ENCODE measurements around the gene SLX4IP.
"Not testable (repeated sequence)": the region's sequence is repeated elsewhere in the genome, so short reads cannot be mapped to it uniquely, and the experiment has no call there.

The SLX4IP gene

DNA sequence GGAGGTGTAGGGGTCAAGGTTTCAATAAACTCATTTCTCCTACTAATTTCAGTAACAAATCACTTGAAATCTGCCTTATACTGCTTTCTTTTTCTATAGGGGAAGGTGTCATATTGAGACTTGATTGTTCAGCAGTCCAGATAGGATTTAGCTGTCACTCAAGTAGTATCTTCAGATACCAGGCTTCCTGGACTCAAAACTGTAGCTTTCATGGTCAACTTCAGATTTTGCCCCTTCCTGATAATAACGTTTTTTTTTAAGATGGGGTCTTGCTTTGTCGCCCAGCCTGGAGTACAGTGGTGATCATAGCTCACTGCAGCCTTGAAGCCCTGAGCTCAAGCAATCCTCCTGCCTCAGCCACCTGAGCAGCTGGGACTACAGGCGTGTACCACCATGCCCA, 160.9 kb downstream of the SLX4IP start:
- no peak for DNase-seq (ENCODE audit: low read depth in 2 of 2, low spot score in 1 of 2)

DNA sequence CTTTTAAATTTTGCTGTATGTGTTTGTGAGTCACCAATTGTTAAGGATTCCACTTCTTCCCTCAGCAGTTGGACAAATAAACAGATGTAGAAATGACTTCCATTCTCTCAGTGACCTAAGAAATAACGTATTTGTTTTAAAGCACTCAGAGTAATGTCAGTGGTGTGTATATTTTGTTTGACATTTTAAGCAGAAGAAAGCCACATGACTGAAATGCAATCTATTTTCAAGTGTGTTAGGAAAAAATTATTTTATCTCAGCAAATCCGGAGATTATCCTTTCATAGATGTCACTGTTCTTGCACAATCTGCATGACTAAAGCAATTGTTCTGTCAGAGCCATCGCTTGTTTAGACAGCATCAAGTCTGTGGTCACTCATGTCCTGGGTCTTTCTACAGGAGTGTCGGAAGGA, 161.6 kb downstream of the SLX4IP start:
- DNase-seq (ENCODE audit: low read depth in 2 of 2, low spot score in 1 of 2), result no peak

DNA sequence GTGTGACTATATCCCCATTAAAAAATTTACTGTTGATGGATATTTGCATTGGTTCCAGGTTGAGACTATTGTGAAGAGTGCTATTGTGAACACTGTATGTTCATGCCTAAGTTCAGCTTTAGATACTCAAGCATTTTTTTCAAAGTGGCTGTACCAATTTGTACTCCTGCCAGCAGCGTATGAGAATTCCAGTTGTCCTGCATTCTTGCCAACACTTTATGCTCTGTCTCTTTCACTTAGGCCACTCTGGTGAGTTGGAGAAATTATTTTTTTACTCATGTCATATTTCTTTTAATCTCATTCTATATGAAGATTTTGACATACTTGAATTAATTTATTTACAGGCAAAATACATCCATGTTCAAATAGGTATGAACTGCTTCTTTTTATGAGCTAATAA, 162.5 kb downstream of the SLX4IP start:
- DNase-seq (ENCODE audit: low read depth in 2 of 2, low spot score in 1 of 2), result no peak

DNA sequence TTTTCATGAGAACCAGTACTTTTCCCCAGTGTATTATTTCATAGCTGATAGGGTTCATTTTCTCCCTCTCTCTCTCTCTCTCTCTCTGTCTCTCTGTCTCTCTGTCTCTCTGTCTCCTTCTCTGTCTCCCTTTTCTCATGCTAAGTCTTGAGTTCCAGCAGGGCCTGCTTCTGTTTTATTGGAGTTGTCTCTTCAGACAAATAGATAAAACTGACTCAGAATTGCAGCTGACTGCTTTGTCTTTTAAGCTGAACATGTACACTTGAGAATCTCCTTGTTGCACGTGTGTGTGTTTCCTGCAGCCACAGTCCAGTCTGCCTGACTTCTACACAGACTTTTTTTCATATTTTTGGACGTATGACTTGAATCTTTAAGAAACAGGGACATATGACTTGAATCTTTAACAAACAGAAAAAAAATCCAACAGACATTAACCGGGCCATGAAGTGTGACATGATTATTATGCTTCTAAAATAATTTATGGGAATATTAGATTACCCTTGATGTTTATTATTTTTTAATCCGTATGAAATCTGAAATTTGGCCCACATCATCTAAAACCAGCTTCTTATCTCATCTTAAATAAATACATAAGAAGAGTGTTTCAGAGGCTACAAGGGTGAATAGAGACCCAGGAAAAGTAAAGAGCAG, 167.2 kb downstream of the SLX4IP start:
- no peak for DNase-seq (ENCODE audit: low read depth in 2 of 2, low spot score in 1 of 2)

DNA sequence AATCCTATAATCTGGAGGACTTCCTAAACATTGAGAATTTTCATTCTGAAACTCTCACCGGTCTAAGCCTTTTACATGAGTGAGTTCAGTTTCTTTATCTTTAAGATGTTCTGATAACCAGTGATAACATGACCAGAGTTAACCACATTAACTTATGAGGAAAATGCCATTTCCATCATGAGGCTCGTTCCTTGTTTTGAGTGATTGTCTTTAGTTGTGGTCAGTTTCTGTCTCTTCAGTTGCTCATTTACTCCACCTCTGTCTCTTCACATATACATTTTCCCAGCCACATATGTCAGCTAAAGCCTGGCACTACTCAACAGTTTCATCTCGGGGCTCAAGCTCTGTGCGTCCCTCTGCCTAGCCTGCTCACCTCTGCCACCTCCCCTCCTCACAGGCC, 168.3 kb downstream of the SLX4IP start:
- DNase-seq (ENCODE audit: low read depth in 2 of 2, low spot score in 1 of 2), result no peak

DNA sequence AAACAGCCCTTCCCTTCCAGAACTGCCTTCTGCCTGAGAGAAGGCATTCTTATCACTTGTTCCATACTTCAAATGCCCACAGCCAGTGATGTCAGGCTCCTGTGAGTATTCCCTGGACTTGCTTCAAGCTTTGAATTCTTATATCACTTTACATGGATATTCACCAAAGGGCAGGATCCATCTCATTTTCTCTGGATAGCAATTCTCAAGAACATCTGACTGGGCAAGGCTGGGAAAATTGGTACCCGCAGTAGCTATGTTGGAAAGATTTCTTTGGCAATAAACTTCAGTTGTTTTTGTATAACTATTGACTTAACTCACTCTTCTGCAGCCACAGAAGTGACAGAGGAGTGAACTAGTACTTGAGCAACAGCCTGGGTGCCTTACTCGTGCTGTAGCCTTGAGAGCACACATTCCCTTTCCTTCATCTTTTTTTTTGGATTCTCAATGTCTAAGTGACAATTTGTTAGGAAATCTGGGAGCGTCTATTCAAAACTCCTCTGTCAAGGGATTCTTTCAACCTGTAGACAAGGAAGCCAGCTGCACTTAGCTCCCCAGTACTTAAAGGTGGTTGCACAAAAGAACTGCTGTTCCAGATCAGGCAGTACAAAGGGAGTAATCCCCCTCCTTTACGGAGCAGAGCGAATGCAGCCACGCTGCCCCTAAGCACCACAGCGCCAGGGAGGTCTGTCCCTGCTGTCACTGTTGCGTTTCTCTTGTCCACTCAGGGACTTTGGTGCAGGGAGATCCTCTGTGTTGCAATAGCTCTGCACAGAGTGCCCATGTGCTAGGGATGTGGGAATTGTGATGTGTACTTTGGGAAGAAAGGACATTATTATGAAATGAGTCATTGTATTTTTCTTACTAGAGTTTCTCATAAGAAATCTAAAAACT, 169.1 kb downstream of the SLX4IP start:
- DNase-seq (ENCODE audit: low read depth in 2 of 2, low spot score in 1 of 2), result no peak

DNA sequence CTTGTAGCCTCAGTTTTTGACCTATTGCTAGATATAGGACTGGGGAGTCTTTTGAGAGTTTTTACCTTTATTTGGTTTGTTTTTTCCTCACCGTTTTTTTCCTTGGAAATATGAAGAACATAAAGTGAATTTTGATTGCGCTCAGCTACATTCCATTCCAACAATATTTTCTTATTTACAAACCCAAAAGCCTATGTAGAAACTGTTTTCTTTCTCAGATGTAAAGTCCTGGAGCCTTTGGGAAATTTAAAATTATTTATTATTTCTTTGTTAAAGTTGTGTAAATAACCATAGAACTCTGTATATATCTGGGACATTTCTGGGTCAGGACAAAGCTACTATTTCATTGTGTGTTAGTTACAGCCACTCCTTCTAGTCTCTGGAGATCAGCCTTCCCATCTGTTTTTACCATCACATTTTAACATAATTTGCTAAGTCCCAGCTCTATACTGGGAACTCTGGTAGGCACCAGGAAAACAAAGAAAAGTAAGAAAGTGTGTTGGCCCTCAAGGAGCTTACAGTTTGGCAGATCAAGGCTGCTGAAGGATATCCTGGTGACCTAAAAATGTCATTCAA, 169.8 kb downstream of the SLX4IP start:
- no peak for DNase-seq (ENCODE audit: low read depth in 2 of 2, low spot score in 1 of 2)

DNA sequence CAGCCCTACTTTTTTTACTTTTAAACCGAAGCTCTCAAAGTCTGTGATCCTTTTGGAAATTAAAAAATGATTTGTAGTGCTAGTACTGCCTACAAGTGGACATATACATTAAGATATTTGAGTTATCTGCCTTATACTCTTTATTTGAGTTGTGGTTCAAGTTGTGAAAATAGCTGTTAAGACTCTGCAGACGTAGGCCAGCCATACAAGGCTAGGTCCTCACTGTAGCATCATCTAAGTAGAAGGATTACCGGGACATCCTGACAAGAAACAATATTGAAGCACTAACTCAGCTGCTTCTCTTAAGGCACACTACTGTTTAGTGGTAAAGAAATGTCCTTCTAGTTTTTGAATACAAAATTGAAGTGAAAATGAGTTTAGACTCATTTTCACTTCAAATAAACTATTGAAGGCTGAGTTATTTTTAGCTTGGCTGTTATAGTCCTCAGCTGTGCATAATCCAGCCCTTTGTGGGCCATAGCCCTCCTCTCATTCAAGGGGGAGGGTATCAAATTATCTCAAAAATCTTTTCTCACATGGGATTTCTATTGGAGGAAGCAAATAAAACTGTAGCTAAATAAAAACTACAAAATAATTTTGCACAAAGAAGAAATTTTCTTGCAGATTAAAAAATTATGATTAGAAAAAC, 170.6 kb downstream of the SLX4IP start:
- DNase-seq (ENCODE audit: low read depth in 2 of 2, low spot score in 1 of 2), result no peak

DNA sequence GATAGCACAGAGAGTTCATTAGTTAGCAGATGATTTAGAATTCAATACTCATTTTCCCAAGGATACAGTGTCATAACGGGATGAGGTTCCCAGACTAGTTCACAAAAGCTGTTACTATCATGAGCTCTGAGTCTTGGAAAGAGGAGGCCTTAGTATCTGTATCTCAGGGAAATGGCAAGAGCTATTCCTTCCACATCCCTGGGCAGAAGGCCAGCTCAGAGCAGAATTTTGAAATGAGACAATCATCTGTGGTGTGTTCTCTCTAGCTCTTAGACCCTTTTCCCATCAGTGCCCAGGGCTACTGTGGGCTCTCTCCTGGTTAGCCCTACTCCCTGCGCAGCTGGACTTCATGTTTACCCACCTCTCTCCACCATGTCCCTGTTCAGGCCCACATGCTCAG, 174.2 kb downstream of the SLX4IP start:
- DNase-seq (ENCODE audit: low read depth in 2 of 2, low spot score in 1 of 2), result no peak

DNA sequence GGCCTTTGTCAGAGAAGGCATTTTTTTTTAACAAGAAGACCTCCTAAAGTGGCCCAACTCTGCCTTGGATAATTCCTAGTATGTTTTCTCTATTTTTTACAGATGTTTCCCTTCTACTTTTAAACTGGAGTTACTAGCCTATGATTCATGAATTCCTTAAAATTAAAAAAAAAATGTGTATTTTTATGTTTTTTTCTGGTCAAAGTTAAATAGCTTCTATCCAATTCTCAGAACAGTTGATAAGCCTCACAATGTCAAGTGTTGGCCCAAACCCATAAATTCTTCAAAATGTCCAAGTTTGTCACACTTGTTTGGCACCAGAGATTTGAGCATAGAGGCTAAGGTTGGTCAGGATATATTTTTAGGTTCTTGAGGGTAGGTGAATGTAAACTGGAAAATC, 174.7 kb downstream of the SLX4IP start:
- no peak for DNase-seq (ENCODE audit: low read depth in 2 of 2, low spot score in 1 of 2)

DNA sequence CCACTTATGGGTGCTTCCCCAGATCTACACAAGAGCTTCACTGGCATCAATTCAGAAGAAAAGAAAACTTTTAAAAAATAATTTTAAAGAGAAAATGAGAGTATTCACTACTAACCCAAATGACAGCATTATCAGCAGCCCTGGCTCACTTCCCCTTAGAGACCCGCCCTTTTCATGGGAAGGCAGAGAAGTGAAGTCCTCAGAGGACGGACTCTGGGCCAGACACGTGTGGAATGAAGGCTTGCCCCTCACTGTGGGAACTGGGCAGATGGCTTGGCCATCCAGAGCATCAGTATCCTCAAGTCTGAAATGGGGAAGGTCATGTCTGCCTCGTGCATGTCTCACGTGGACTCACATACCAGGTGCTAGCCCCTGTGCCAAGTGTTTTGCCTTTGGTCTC, 175.1 kb downstream of the SLX4IP start:
- DNase-seq (ENCODE audit: low read depth in 2 of 2, low spot score in 1 of 2), result no peak

DNA sequence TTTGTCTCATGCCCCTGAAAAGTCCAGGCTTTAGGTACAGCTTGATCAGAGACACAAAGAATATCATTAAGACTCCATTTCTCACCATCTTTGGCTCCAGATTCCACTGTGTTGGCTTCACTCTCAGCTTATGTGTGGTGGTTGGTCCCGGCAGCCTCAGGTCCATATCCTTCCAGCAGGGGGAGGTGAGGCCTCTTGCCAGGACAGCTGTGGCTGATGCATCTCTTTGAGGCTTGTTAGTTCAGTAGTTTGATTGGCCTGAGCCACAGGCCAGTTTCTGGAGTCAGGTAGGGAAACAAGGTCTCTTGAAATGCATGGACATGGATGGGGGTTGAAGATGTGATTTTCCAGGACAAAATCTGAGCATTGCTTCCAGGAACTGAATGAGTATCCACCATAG, 176.3 kb downstream of the SLX4IP start:
- DNase-seq (ENCODE audit: low read depth in 2 of 2, low spot score in 1 of 2), result no peak

DNA sequence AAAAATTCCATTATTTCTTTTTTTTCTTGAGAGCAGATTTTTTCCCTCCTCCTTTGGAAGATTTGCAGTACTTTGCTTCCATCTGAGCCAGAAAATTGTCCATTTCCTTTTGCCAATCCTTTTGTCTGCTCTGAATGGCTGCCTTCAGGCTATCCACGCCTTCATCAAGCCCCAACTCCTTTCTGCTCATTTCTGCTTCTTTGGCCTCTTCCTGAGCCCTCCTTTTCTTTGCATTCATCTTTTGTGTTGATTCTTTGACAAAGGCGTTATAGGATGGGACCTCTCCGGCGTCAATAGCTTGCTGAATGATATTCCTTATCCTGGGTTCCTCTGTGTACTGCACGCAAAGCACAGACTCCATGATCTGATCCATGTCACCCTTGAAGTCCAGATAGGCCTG, 178.3 kb downstream of the SLX4IP start:
- not testable (repeated sequence) for DNase-seq (ENCODE audit: low read depth in 2 of 2, low spot score in 1 of 2)

DNA sequence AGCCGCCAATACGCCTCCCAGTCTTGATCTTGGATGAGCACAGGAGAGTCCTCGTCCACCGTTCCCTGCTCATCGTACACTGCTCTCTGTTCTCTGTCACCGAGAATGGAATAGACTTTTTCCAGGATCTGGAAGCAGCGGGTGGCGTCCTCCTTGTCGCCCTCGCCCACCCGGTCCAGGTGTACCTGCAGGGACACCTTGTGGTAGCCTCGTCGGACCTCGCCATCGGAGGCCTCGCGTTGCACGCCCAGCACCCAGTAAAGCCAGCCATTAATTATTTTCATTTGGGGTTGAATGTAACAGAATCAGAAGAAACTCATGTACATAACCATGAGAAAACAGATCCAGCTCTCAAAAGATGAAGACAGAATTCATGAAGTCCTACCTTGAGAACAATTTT, 178.8 kb downstream of the SLX4IP start:
- no peak for DNase-seq (ENCODE audit: low read depth in 2 of 2, low spot score in 1 of 2)

DNA sequence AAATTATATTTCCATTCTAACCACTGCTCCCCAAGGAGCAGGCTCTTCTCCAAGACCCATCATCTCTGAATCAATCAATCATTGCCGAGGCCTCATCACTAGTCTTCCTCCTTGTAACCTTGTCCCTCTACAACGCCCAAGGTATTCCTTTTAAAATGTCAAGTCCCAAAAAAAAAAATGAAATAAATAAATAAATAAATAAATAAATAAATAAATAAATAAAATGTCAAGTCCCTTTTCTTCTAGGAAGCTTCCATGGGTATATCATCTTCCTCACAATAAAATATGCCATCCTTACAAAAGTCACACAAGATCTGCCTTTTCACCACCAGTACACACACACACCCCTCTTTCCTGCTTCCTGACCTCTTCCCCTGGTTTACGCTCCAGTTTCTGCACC, 181.1 kb downstream of the SLX4IP start:
- DNase-seq (ENCODE audit: low read depth in 2 of 2, low spot score in 1 of 2), result no peak

DNA sequence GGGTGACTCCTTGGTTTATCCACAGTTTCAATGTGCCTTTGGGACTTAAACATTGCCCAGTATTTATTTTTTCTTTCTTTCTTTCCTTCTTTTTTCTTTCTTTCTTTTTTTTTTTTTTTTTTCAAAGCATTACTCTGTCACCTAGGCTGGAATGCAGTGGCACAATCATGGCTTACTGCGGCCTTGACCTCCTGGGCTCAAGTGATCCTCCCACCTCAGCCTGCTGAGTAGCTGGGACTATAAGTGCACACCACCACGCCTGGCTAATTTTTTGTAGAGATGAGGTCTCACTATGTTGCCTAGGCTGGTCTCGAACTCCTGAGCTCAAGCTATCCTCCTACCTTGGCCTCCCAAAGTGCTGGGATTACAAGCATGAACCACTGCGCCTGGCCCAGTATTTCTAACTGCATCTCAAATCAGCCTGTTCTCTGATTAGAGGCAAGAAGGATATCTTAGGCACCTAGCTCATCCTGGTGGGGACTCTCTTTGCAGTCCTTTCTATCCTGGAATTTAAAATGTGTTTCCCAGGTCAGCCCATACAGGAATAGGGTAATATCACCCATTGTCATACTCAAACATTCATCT, 182.5 kb downstream of the SLX4IP start:
- DNase-seq (ENCODE audit: low read depth in 2 of 2, low spot score in 1 of 2), result not testable (repeated sequence)

DNA sequence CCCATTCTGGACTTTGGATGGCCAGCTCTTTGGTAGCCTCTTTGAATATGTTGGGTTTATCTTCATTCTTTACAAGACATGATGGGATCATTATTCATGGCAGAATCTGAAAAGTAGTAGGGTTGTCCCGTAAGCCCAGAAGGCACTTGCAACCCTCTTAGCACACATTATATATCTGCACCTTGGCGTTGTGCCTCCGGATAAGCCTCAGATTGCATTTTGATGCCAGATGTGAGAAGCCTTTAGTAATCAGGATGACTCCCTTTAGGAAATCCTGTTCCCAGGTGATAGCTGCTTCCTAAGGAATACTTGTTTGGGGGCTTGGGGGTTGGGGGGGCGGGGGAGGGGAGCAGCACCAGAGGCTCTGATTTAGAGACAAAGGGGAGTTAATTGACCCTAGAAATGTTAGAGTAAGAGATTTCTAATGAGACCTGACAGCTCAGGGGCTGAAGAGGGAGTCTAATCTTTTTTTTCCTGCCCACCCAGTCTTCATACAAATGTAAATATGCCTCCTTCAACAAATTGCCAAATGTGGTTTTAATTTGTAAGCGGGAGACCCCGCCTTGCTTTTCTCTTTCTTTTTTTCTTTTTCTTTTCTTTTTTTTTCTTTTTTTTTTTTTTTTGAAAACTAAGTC, 183.6 kb downstream of the SLX4IP start:
- no peak for DNase-seq (ENCODE audit: low read depth in 2 of 2, low spot score in 1 of 2)

DNA sequence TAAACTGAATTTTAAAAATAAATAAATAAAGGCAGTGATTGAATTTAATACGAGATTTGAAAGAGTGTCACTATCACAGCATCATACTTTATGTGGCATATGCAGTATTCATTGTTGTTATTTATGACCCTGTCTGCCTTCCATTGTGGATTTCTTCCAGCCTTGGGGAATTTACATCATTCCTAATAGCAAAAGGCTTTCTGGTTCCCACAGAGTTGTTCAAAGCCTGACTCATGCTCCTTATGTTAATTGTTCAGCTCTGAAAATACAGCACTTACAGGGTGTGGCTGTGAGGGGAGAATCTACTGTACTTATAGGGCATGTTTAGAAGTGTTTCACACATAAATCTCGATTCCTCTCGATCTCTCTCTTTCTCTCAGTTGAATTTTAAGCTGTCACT, 184.3 kb downstream of the SLX4IP start:
- DNase-seq (ENCODE audit: low read depth in 2 of 2, low spot score in 1 of 2), result no peak

DNA sequence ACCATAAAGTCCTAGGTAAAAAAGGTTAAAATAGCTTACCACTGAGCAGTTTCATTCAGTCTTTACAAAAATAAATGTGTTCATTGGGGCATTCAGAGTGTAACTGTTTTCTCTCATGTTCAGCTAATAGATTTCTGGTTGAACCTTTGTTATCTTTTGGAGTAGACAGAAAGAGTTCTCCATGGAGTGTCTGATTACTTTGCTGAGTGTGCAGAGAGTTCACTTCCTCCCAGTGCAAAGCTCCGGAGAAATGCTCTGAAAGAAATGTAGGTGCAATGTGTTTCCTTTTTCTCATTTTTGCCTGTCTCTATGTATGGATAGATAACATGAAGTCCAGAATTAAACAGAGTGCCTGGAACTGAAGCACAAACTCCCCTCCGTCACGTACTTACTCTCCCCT, 186.0 kb downstream of the SLX4IP start:
- no peak for DNase-seq (ENCODE audit: low read depth in 2 of 2, low spot score in 1 of 2)

DNA sequence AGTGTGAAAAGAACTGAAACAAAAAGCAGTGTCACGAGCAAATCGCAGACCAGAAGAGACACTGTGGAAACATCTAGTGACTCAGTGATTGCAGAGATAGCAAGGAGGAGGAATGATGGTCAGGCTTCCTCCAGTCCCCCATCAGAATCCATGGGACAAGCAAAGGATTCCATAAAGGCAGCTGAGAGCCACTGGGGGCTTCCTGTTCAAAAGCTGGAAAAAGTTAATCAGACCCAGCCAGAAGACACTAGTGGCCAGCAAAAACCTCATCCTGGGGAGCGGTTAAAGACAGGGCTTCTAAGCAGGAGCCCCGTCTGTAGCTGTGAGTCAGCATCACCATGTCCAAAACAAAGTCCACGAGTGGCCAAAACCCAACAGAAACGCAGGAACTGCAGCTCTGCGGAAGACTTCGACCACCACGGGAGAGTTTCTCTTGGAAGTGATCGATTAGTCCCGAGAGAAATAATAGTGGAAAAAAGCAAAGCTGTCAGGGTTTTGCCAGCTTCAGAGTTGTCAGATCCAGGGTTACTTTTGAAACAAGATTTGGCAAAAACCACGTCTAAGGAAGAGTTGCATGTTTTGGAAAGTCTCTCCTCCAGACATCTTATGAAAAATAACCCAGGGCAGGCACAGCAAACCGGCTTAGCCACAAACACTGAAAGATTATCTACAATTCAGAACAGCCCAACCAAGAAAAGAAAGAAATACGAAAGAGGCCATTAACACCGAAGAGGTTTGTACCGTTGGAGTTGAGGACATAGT, 187.7 kb downstream of the SLX4IP start:
- DNase-seq (ENCODE audit: low read depth in 2 of 2, low spot score in 1 of 2), result no peak

Measured in stimulated activated CD8-positive, alpha-beta memory T cell treated with anti-CD3 and anti-CD28 coated beads, Interleukin-4, amount 100 ng/mL, for 4 hours (primary cell).